Lower lobe of right lung (tissue), 2 donors: ENCODE results near the gene CCL7. TPM values are rescaled to one million over a fixed set of nuclear protein-coding genes. Genes with fewer than 3 reads are reported as not detected.

Experiments
- ATAC-seq, 2 donors: fragments of 200-7000 bp; cut with Tn5 transposase; one replicate each; pipeline ENCODE4 v1.9.1; 2020 to 2022; ENCODE audit warnings: mild to moderate bottlenecking in 2 of 2, moderate library complexity in 2 of 2
- DNase-seq: peaks from one replicate; pipeline ENCODE4 v3.0.0-alpha.2; 2020
- H3K27ac ChIP-seq: fragments of 200-600 bp; one replicate; pipeline ENCODE4 v1.8.0; 2022
- H3K27me3 ChIP-seq: fragments of 200-600 bp; one replicate; pipeline ENCODE4 v1.8.0; 2022; ENCODE audit warnings: low read depth
- H3K36me3 ChIP-seq: fragments of 200-600 bp; one replicate; pipeline ENCODE4 v1.8.0; 2022; ENCODE audit warnings: mild to moderate bottlenecking
- H3K4me1 ChIP-seq: fragments of 200-600 bp; one replicate; pipeline ENCODE4 v1.8.0; 2022
- H3K4me3 ChIP-seq: fragments of 200-600 bp; one replicate; pipeline ENCODE4 v1.8.0; 2022; ENCODE audit warnings: mild to moderate bottlenecking
- H3K9me3 ChIP-seq: fragments of 200-600 bp; one replicate; pipeline ENCODE4 v1.8.0; 2022
- CTCF ChIP-seq: fragments of 200-600 bp; IDR thresholded peaks from one replicate; pipeline ENCODE4 v1.8.0; 2022; ENCODE audit warnings: antibody characterized with exemption, mild to moderate bottlenecking
- intact Hi-C: fragments of 100-400 bp; cut with DNase I; formaldehyde crosslinking; loops from one replicate; pipeline ENCODE4 v1.11.0; 2022
- total RNA-seq: library from RNA; stranded (reverse); fragmentation: NEBNext Ultra II Directional; extraction: Animal tissue kit (Norgen Biotek cat#: 25700); gene quantifications from one replicate; pipeline ENCODE4 v1.2.1, GENCODE V29; 2021
- donor health status: DM: no; HTN: yes; CAD: no; lungs with severe emphysema.

Gene CCL7
- total RNA-seq, 1 donor from 2014 or later, result not detected

GRCh38 chr17:34285286-34285792 is 15.3 kb downstream of the CCL7 start, which contains the start of gene CCL11:
Gene CCL11 (plus strand): TSS chr17:34285742. CDS start chr17:34285809, 67 bp downstream.
- no peak for TF ChIP-seq CTCF
- H3K4me3 ChIP-seq, result no peak within 1 kb of the TSS
- intact Hi-C loops, result no loop called here
- no peaks in the 10 kb centered on the region for H3K4me1 ChIP-seq
- H3K27me3 ChIP-seq, result no peaks in the 10 kb centered on the region
- DNase-seq, result no peak
- H3K36me3 ChIP-seq, result no peaks in the 10 kb centered on the region
- ATAC-seq, result no peak
- H3K27ac ChIP-seq, result no peak within 1 kb of the TSS
- H3K9me3 ChIP-seq, result no peaks in the 10 kb centered on the region

- no peak overlapping the region for H3K27ac ChIP-seq
- ATAC-seq, result no peak
These were observed 17.9 kb downstream of the CCL7 start for GRCh38 chr17:34287875-34288274.

GRCh38 chr17:34290586-34290985 is 20.6 kb downstream of the CCL7 start:
- H3K4me1 ChIP-seq, result no peaks in the 10 kb centered on the region
- no peak overlapping the region for H3K4me3 ChIP-seq
- TF ChIP-seq CTCF, result no peak
- ATAC-seq, result no peak
- no peak for DNase-seq
- H3K9me3 ChIP-seq, result no peaks in the 10 kb centered on the region
- H3K36me3 ChIP-seq, result no peaks in the 10 kb centered on the region
- intact Hi-C loops, result no loop called here
- no peak overlapping the region for H3K27ac ChIP-seq
- H3K27me3 ChIP-seq, result no peaks in the 10 kb centered on the region

More at GRCh38 chr17:34287875-34288274, 17.9 kb downstream of the CCL7 start:
- no peaks in the 10 kb centered on the region for H3K4me1 ChIP-seq
- intact Hi-C loops, result no loop called here
- no peak overlapping the region for H3K4me3 ChIP-seq
- H3K36me3 ChIP-seq, result no peaks in the 10 kb centered on the region
- no peaks in the 10 kb centered on the region for H3K27me3 ChIP-seq
- DNase-seq, result no peak
- TF ChIP-seq CTCF, result no peak
- no peaks in the 10 kb centered on the region for H3K9me3 ChIP-seq

- Histone ChIP-seq H3K4me1 (no peaks in the 10 kb centered on the region), H3K9me3 (no peaks in the 10 kb centered on the region), H3K27ac (no peak overlapping the region), H3K36me3 (no peaks in the 10 kb centered on the region), H3K27me3 (no peaks in the 10 kb centered on the region), H3K4me3 (no peak overlapping the region)
- no peak for DNase-seq
- TF ChIP-seq CTCF, result no peak
- intact Hi-C loops, result no loop called here
- ATAC-seq, result no peak
These were observed 21.8 kb downstream of the CCL7 start for GRCh38 chr17:34291721-34292348.

- no peaks in the 10 kb centered on the region for H3K36me3 ChIP-seq
- H3K4me1 ChIP-seq, result peaks cover 15% of the 10 kb centered on the region
- no peak for TF ChIP-seq CTCF
- no peaks in the 10 kb centered on the region for H3K27me3 ChIP-seq
- no peak overlapping the region for H3K27ac ChIP-seq
- no peak for ATAC-seq
- no peaks in the 10 kb centered on the region for H3K9me3 ChIP-seq
- intact Hi-C loops, result no loop called here
- H3K4me3 ChIP-seq, result no peak overlapping the region
- no peak for DNase-seq
These were observed 29.0 kb downstream of the CCL7 start for GRCh38 chr17:34299027-34299426.
